ENCODE data around the gene L3MBTL2. TPM values are rescaled to one million over a fixed set of nuclear protein-coding genes. Genes with fewer than 3 reads are reported as not detected.

The L3MBTL2 gene
- total RNA-seq (10 to 100 TPM; 10.1 to 21.2 (median 14.6) TPM), polyA plus RNA-seq (10 to 100 TPM in 1 of 2 donors, 1 to 10 TPM in 1; 7.3 to 25.7 TPM)
- long read RNA-seq, donor 1, transcript L3MBTL2-201 (17 exons, 3,296 nt): major isoform, 18 of 37 reads
- long read RNA-seq, donor 1, partial matches to known transcripts: 12 of 37 reads
- long read RNA-seq, donor 1, other reads (novel, unspliced or antisense): 7 of 37 reads
- long read RNA-seq, donor 2, transcript L3MBTL2-201 (17 exons, 3,296 nt): major isoform, 47 of 190 reads
- long read RNA-seq, donor 2, partial matches to known transcripts: 115 of 190 reads
- long read RNA-seq, donor 2, other reads (novel, unspliced or antisense): 25 of 190 reads
- long read RNA-seq, donor 3, transcript L3MBTL2-201 (17 exons, 3,296 nt): major isoform, 26 of 50 reads
- long read RNA-seq, donor 3, partial matches to known transcripts: 18 of 50 reads
- long read RNA-seq, donor 3, other reads (novel, unspliced or antisense): 6 of 50 reads

DNA sequence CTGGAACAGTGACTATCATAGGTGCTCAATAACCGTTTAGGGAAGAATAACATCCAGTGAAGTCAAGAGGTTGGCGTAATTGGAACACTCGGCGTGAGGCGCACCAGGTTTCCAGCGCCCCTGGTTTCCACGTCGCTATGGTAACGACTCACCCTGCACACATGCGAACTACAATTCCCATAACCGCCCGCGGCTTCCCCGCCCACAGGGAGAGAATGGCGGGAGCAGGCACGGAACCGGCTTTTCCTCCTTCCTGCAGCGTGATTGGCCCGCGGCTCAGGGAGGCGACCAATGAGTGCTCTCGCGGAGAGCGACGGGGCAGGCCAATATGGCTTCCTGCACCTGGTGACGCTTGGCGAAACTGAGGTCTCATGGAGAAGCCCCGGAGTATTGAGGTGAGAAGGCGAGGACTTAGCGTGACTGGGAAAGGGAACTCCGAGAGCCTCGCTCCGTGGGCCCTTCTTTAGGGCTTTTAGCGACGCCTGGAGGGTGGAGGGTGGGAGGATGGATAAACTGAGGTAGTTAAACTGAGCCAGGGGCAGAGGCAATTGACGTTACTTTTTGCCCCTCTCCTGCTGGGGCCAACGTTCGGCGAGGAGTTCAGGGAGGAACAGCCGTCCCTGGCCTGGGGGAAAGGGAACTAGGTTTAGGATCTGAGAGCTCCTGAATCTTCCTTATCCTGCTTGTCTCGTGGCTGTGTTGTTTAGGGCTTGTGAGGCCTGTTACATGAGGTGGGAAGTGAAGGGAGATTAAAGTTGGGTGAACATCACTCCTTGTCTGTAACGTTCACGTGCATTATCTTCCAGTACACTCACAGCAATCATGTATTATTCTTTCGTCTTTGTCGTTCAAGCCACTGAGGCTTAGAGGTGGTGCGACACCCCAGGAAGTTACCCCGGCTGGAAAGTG lies at the start of gene L3MBTL2:
Gene L3MBTL2, plus strand, starts transcription at position 321 of the 909 bp plus-strand sequence. Its CDS starts 51 bp downstream, at position 372.
- Histone ChIP-seq H3K27me3 (no peaks in the 10 kb centered on the region), H3K4me3 (peak within 1 kb of the TSS; percentile 25 to 96 (median 89)), H3K27ac (peak within 1 kb of the TSS; percentile 51 to 90 (median 78)), H3K36me3 (peaks cover 0 to 26% (median 20%) of the 10 kb centered on the region in 9 donors), H3K4me1 (peaks cover 0 to 14% (median 8%) of the 10 kb centered on the region in 12 donors), H3K9me3 (no peaks in the 10 kb centered on the region)
- ATAC-seq: peak; percentile 99 to 100 (median 100)
- TF ChIP-seq, protein P1, sequence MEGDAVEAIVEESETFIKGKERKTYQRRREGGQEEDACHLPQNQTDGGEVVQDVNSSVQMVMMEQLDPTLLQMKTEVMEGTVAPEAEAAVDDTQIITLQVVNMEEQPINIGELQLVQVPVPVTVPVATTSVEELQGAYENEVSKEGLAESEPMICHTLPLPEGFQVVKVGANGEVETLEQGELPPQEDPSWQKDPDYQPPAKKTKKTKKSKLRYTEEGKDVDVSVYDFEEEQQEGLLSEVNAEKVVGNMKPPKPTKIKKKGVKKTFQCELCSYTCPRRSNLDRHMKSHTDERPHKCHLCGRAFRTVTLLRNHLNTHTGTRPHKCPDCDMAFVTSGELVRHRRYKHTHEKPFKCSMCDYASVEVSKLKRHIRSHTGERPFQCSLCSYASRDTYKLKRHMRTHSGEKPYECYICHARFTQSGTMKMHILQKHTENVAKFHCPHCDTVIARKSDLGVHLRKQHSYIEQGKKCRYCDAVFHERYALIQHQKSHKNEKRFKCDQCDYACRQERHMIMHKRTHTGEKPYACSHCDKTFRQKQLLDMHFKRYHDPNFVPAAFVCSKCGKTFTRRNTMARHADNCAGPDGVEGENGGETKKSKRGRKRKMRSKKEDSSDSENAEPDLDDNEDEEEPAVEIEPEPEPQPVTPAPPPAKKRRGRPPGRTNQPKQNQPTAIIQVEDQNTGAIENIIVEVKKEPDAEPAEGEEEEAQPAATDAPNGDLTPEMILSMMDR (IDR thresholded peaks at IDR 0.05): no peak
- peak in 1 of 2 donors; percentile 63 for TF ChIP-seq POLR2A (IDR thresholded peaks at IDR 0.05)
- 1 to 3% (median 2%) methylated on average over 38 to 47 of the region's 47 CpGs for WGBS, 4 donors
- intact Hi-C loops (cut with DNase I): no loop called here
- DNase-seq: peak; percentile 96 to 99 (median 98)

DNA sequence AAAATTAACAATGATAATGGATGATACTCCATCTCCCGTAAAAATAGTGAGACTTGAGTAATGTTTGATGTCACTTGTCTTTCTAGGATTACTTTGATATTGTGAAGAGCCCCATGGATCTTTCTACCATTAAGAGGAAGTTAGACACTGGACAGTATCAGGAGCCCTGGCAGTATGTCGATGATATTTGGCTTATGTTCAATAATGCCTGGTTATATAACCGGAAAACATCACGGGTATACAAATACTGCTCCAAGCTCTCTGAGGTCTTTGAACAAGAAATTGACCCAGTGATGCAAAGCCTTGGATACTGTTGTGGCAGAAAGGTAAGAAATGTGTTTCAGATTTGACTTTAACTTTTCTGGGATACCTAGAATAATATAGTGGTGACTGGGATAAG lies 48.0 kb upstream of the L3MBTL2 start:
- Histone ChIP-seq H3K9me3 (no peaks in the 10 kb centered on the region), H3K4me1 (no peaks in the 10 kb centered on the region), H3K4me3 (no peak overlapping the region), H3K27me3 (no peaks in the 10 kb centered on the region), H3K36me3 (peaks cover 4 to 100% (median 100%) of the 10 kb centered on the region in 9 donors), H3K27ac (peak overlapping the region in 1 of 12 donors; percentile 5)
- no peak for DNase-seq
- ATAC-seq: peak in 1 of 4 donors; percentile 68
- intact Hi-C loops (cut with DNase I): no loop called here
- WGBS, 4 donors: 31 to 41% (median 37%) methylated on average over 4 of the region's 4 CpGs
- TF ChIP-seq POLR2A (IDR thresholded peaks at IDR 0.05): no peak
- TF ChIP-seq, protein P1 (IDR thresholded peaks at IDR 0.05): no peak

DNA sequence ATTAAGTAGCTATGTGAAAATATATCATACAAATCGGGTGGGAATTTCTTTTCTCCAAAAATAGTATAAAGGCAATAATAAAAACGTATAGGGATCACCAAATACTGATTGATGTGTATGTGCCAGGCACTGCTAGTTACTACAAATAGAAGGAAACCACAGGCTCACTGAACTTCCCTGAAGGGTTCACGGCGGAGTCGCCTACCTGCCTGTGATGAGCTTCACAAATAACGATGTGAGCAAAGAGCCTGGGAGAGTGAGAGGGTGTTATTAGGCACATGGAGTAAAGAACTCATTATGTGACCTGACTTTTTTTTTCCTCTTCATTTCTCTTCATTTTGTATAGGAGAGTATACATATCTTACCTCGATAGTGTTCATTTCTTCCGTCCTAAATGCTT lies 36.0 kb upstream of the L3MBTL2 start:
- no peak for DNase-seq
- intact Hi-C loops (cut with DNase I): loop anchor here in 1 of 10 donors (10.0 kb wide), 1 partner anchor 334 kb away; no protein-coding TSS in a partner anchor
- H3K27ac ChIP-seq: no peak overlapping the region
- WGBS, 4 donors: 90 to 92% (median 91%) methylated on average over 8 of the region's 8 CpGs
- ATAC-seq: no peak
- H3K36me3 ChIP-seq: peaks cover 0 to 100% (median 96%) of the 10 kb centered on the region in 9 donors
- H3K27me3 ChIP-seq: no peaks in the 10 kb centered on the region
- no peaks in the 10 kb centered on the region for H3K9me3 ChIP-seq
- peaks cover 0 to 6% (median 0%) of the 10 kb centered on the region in 12 donors for H3K4me1 ChIP-seq
- no peak overlapping the region for H3K4me3 ChIP-seq
- TF ChIP-seq, protein P1 (IDR thresholded peaks at IDR 0.05): no peak
- TF ChIP-seq POLR2A (IDR thresholded peaks at IDR 0.05): no peak
